HG03103 (cell line): ENCODE data around the gene TMEM94.
"Not testable (repeated sequence)": the region's sequence is repeated elsewhere in the genome, so short reads cannot be mapped to it uniquely, and the experiment has no call there.

Source experiments
- ATAC-seq: cut with Tn5 transposase; IDR thresholded peaks from one replicate; pipeline ENCODE4 v1.9.1; 2021; ENCODE audit warnings: low read depth; ENCODE audit not compliant: unreplicated experiment

TMEM94 gene

DNA sequence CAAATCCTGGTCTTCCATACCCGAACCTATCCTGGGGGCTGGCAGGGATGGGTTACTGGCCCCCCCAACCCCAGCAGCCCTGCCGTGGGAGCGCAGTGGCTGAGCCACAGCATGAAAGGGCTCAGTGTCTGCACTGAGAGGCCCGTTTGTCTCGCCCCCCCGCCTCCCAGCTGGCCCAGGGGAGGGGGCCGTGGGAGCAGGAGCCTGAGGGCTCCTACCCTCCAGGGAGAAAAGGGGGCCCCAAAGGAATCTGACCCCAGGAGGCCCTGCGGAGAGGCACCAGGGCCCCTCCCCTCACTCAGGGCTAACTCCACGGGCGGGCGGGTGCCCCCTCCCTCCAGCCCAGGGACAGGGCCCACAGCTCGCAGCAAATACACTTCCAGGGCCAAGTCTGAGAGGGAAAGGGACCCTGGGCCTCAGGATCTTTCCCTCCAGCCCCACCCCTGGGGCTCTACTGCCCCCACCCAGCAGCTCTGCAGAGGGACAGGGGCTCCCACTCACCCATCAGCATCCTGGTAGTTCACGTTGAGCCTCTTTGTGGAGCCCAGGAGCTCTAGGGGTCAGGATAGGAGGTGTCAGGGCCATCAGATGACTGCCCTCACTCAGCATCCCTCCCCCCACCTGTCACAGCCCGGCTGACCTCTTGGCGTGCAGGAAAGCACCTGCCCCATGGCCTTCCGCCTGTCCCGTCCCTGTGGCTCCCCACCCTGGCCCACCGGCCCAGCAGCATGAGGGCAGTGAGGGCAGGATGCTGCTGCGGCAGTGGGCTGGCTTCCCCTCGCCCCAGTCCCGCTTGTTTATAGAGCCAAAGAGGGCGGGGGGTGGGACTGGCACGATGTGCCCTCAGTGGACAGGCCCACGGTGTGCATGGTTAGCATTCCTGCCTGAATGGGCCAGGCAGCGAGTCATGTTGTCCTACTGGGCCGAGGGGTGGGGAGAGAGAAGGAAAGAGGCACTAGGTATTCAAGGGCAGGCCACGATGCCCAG is 51.6 kb downstream of the TMEM94 start:
- no peak for ATAC-seq

DNA sequence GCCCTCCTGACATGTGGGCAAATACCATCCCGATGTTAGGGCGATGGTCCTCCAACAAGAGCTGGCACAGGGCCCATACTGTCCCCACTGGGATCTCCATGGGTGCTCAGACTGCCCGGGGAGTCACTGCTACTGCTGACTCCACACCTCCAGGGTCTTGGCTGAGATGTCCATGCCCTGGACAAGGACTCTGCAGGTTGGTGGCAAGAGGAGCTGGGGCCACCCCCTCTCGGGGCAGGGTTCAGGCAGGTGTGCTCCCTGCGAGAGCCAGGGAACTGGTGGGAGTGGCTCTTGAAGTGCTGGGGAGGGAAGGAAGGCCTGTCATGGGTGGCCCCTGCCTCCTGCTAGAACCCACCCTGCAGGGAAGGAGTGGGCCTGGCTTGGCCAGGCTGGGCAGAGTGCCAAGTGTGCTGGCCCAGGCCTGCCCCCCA is 52.5 kb downstream of the TMEM94 start:
- ATAC-seq, result no peak

DNA sequence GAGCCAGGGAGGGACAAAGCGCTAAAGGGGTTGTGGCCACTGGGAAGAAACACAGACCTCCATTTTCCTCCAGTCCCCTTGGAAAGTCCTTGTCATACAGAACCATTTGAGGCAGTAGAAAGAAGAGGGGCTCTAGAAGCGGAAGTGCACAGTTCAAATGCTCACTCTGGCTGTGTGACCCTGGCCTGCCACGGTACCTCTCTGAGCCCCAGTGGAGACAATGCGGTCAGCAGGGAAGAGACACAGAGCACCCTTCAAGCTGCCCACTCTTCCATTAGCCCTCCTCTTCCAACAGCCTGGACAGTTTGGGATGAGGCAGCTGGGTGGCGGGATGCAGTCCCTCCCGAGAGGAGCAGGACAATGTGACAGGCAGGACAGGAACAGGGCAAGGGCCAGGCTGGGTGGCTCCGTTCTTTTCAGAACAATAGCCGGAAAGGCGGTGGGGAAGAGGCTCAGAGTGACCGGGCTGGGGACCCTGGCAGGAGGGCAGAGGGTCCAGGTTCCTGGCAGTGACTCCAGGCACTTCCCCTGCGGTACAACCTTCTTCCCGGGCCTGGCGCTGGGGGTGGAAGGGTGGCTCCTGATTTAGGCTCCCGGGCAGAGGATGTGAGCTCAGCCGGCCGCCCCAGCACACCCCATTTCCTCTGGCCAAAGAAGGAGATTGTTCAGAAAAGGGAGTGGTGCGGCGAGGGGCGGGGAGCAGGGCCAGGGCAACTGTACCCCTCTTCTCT is 53.3 kb downstream of the TMEM94 start:
- no peak for ATAC-seq

DNA sequence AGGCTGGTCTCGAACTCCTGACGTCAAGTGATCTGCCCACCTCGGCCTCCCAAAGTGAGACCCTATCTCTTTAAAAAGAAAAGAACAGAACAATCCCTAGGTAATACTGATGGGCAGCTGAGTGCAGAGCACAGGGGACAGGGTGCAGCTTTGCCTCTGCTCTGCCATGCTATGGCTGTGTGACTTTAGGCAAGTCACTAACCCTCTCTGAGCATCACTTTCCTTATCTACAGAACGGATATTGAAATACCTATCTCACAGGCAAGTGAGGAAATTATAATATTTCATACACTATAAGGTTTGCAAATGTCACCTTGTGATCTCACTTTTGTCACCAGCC is 54.8 kb downstream of the TMEM94 start:
- ATAC-seq, result no peak

DNA sequence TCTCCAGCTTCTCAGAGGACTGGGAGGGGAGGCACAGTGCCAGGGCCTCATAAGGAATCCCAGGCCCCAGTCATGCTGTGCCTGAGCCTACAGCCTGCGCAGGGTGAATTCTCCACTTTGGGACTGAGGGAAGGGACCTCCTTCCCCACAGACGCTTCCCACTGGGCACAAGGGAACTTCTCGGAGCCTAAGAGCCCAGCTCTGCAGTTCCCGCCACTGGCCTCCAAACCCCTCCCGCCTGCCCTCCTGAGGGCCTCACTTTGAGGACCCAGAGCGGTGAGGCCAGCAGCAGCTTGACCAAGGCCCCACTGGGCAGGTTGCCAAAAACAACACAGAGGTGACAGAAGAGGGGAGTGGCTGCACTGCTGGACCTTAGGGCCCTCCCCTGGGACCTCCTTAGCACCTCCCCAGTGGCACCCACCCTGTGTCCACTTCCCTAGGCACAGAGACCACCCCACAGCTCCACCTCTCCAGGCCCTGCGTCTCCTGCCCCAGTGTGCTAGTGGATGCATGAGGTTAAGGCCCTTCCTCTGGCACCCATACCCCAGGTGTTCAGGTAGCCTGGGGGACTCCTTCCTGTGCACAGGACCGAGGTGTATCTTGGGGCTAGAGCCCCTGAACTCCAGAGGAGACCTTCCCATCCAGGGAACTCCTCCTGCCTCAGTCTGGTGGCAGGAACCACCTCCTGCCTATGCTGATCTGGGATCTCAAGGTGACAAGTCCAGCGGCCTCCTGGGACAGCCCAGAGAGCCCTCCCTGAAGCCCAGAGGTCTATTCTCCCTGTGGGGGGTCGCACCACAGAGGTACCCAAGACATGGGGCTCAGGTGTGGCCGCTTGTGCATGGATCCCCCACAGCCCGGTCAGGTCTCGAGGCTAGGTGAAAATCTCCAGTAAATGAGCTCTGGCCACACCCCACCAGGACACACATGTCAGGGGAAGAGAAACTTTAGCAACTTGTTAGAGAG is 55.5 kb downstream of the TMEM94 start:
- no peak for ATAC-seq

DNA sequence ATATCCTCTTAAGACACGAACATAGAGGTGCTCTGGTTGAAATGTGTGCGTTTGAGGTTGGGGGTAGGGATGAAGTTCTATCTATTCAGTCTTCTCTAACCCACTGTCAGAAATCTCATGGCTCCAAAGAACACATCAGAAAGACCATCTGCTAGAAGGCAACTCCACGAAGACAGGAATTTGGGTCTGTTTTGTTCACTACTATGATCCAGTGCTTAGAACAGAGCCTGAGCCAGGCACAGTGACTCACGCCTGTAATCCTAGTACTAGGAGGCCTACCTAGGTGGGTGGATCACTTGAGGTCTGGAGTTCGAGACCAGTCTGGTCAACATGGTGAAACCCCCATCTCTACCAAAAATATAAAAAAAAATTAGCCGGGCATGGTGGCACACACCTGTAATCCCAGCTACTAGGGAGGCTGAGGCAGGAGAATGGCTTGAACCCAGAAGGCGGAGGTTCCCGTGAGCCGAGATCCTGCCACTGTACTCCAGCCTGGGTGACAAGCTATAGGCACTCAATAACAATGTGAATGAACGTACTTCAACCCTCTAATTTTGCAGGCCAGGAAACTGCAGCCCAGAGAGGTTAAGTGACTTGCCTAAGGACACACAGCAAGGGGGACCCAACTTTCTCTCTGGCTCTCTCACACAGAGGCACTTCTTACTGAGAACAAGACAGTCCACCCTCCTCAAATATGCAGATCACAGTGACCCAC is 56.6 kb downstream of the TMEM94 start:
- ATAC-seq, result no peak

DNA sequence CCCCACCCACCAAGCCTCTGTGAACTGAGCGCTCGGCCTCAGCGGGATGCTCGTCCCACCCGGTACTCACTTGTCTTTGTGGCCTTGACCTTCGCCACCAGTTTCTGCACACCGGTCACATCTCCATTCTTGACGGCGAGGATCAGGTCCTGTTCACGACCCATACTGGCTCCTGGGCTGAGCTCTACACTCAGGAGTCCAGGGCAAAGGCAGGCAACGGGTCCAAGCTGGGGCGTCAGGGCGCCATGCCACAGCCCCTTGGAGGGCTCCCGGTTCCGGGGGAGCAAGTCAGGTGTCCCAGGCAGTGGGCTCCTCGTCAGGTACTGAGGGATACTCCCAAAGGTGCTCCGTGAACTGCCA is 57.2 kb downstream of the TMEM94 start:
- ATAC-seq, result no peak

DNA sequence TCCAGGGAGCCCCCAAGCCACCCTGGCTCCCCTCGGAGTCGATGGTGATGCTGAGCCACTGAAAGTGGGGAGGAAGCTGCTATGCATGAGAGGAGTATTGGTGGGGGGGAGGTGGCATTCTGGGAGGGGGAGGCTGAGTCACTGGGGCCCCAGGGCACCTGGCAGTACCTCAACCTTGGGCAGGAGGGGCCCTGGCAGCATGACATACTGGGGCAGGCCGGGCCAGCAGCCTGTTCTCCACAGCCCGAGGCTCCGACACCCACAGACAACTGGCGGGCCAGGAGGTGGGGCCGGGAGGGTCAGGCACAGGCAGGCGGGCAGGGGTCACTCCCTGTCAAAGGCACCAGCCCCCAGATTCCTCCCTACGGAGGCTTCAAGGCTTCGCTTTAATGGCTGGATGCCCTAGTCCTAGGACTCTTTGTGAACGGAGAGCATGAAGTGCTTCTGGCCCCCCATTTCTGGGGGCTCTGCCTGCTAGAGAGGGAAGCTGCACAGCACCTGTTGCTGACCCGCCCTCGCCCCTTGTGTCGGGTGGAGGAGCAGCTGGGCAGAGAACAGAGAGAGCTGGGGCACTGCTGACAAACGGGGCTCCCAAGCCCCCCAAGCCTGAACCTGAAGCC is 58.0 kb downstream of the TMEM94 start:
- no peak for ATAC-seq

DNA sequence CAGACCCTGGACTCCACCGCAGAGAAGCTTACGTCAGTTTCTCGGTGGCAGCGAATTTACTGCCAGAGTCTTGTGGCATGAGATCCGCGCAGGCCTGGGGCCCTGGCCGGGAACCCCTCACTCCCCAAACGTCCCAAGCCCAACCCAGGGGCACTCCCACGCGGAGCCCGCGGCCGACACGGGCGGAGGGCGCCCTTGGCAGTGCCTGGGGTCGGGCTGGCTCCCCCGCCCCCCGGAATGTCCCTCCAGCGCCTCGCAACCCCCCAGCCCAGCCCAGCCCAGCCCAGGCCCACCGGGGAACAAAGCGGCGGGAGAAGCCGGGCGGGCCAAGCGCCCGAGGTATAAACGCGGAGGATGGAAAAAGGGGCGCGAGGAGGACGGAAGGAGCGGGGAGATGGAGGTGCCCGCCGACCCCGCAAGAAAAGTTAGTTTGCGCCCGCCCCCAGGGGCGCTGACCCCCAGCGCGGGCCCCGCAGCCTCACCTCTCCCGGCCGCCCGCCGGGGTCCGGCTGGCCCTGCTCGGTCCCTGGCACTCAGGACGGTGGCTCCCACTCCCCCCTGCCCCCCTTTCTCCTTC is 58.6 kb downstream of the TMEM94 start:
- ATAC-seq, result no peak

DNA sequence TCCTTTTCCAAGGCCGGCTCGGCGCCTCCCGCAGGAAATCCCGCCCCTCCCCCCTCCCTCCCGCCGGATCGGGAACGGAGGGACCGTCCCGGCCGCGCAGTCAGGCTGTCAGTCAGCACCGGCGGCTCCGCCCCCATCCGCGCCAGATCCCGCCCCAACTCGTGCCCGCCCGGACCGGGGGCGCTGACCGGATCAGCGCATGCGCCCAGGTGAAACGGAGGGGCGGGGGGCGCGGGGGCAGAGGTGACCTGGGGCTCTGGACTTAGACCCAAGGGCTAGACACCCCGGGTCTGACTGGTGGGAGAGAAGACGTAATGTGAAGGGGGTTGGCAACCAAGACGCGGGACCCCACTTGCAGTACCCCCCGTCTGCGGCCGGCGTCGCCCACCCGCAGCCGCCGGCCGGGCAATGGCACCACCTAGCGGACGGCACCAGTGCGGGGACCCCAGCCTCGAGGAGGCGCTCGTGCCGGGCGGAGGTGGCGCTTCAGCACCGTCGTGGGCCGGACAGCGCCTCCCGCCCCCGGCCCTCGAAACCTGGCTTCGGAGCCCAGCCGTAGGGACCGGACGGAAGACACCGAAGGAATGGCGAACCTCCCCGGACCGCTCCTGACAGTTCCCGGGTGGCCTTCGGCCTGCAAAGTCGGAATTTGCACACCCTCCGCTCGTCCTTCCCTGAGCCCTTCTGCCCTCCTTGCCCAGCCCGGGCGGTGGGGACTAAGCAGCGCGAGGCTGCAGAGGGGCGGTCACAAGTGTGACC is 59.2 kb downstream of the TMEM94 start, which contains the start of gene CASKIN2:
Gene CASKIN2 (minus strand): TSS at position 42 of the 759 bp plus-strand sequence. CDS start 1,733 bp downstream, outside the sequence.
- ATAC-seq, result peak; percentile 34

DNA sequence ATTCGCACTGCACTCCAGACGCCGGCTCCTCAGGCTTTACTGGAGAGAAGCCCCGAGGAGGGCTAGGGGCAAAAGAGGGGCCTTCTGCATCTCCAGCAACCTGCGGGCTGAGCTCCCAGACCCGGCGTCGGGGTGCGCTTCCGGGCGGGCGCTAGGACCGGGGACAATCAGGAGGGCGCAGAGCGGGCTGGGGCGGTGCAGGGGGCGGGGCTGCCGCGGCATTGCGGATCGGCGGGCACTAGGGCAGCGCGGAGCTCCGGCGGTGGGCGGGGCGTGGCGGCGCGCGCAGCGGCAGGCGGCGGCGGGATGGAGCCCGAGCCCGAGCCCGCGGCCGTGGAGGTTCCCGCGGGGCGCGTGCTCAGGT is 59.8 kb downstream of the TMEM94 start, which contains the start of gene TSEN54:
Gene TSEN54 (plus strand): TSS at position 274 of the 364 bp plus-strand sequence. CDS start 33 bp downstream, at position 307.
- peak; percentile 53 for ATAC-seq

DNA sequence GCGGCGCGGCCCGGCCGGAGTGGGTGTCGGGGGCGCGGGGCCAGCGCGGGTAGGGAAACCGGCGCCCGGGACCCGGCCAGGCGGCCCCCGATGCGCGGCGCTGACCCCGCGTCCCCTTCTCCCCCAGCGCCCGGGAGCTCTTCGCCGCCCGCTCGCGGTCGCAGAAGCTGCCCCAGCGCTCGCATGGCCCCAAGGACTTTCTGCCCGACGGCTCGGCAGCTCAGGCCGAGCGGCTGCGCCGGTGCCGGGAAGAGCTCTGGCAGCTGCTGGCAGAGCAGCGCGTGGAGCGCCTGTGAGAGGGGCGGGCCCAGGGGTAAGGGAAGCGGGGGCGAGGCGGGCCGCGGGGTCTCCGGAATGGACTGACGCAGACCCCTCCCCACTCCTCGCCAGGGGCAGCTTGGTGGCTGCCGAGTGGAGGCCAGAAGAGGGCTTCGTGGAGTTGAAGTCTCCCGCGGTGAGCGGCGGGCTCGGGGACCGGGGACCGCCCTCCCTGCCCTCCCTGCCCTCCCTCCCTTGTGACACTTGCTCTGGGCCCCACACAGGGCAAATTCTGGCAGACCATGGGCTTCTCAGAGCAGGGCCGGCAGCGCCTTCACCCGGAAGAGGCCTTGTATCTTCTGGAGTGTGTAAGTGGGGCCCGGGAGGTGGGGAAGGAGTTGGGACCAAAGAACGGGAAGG is 60.3 kb downstream of the TMEM94 start:
- peak; percentile 5 for ATAC-seq

DNA sequence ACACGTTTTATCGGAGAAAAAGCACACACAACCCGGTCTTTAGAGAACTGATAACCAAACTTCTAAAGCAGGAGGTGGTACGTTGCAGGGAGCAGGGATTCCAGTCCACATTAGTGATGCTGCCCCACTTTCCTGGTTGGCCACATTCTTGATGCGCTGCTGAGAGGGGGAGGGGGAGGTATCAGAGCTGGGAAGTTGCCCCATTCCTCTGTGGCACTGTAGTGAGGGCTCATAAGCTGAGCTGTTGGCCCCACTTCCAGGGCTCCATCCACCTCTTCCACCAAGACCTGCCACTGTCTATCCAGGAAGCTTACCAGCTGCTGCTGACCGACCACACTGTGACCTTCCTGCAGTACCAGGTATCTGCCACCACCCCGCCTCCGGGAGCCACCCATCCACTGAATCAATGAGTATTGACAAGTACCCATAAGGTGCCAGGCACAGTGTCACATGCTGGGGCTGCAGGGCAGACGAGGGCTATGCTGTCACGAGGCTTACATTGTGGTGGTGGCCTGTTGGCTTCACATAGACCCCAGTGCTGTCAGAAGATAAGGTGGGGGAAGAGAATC is 60.9 kb downstream of the TMEM94 start:
- no peak for ATAC-seq

DNA sequence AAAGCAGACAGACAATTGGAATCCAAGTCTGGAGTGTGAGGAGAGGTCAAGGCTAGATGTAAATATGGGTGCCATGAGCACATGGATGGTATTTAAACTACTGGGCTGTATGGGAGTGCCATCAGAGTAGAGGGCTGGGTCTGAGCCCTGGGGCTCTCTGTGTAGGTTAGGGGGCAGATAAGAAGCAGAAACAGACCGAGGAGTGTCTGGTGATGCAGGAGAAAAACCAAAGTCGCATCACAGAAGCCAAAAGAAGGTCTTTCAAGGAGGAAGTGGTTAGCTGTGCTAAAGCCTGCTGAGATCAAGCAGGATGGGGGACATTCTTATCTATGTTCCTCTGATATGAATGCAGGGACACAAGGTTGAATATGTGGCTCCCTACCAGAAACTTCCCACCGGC is 61.8 kb downstream of the TMEM94 start:
- ATAC-seq, result no peak

DNA sequence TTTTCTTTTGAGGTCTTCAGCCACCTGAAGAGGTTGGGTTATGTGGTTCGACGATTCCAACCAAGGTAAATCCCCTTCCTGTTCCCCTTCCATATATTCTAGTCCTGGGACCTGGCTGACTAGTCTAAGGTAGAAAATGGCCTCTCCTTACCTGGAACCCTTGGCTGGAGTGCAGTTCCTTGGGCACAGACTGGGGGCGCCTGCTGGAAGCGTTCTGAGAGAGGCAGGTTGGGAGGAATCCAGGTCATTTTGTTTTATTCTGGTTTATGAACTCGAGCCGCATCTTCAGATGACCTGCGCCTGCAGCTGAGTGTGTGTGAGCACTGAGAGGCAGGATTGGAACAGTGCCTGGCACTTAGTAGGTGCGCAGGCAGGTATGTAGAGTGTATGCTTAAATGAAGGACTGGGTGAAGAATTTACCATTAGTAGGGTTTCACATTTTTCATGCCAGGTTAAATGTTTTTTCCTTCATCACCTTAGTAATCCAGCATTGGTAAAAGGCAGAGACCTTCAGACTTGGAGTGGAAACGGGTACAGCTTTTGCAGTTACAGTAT is 62.6 kb downstream of the TMEM94 start:
- no peak for ATAC-seq

DNA sequence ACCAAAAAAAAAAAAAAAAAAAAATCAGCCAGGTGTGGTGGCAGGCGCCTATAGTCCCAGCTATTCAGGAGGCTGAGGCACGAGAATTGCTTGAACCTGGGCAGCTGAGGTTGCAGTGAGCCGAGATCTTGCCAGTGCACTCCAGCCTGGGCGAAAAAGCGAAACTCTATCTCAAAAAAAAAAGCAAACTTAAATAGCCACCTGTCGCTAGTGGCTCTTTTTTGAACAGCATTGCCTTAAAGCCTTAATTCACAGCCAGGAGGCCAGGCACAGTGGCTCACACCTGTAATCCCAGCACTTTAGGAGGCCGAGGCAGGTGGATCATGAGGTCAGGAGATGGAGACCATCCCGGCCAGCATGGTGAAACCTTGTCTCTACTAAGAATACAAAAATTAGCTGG is 64.0 kb downstream of the TMEM94 start:
- not testable (repeated sequence) for ATAC-seq

DNA sequence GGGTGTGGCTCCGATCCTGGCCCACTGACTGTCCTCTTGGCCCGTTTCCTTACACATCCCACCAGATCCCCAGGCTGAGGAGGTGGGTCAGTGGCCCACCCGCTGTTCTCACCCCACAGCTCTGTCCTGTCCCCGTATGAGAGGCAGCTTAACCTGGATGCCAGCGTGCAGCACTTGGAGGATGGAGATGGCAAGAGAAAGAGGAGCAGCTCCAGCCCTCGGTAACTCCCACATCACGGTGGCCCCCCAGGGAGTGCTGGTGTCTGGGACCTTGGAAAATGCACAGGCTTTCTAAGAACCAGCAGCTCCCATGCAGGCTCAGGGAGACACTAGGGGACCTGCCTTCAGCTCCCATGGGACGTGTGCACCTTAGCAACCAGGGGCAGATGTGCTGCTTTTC is 64.9 kb downstream of the TMEM94 start:
- ATAC-seq, result no peak
